HG03139 (cell line): ENCODE results near the gene EFCAB7.
A peak's percentile ranks its signal among the peaks of the same experiment; 100 is the strongest.
"Not testable (repeated sequence)": the region's sequence is repeated elsewhere in the genome, so short reads cannot be mapped to it uniquely, and the experiment has no call there.

Source experiments
- ATAC-seq: cut with Tn5 transposase; IDR thresholded peaks from one replicate; pipeline ENCODE4 v1.9.1; 2021; ENCODE audit not compliant: unreplicated experiment

Gene EFCAB7

DNA sequence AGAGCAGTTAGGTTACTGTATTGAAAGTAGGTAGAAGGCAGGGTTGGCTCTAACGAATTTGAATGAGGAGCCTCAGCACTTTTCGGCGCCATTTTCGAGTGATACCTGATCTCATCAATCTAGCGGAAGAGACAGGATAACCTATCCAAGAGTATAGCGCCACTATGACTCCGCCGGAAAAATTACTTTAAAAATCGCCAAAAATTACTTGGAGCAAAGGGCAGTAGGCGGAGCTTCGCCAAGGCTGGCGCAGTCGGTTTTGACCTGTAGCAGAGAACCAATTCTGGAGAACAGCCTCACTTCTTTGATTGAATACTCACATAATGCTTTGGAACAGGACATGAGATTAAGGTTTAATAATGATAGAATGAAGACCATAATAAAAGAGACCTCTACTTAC, 25.6 kb downstream of the EFCAB7 start:
- ATAC-seq: no peak

DNA sequence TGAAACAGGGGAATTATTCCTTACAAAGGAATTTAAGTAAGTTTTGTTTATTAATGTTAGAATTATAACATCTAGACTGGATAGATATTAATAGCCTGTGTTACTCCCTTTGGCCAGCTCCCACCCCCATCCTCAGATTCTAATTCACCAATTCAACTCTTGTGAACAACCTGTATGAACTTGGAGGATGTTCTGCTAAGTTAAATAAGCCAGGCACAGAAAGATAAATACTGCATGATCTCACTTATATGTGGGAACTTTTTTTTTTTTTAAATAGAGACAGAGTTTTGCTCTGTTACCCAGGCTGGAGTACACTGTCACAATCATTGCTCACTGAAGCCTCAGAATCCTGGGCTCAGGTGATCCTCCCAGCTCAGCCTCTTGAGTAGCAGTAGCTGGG, 32.2 kb downstream of the EFCAB7 start:
- ATAC-seq: no peak

DNA sequence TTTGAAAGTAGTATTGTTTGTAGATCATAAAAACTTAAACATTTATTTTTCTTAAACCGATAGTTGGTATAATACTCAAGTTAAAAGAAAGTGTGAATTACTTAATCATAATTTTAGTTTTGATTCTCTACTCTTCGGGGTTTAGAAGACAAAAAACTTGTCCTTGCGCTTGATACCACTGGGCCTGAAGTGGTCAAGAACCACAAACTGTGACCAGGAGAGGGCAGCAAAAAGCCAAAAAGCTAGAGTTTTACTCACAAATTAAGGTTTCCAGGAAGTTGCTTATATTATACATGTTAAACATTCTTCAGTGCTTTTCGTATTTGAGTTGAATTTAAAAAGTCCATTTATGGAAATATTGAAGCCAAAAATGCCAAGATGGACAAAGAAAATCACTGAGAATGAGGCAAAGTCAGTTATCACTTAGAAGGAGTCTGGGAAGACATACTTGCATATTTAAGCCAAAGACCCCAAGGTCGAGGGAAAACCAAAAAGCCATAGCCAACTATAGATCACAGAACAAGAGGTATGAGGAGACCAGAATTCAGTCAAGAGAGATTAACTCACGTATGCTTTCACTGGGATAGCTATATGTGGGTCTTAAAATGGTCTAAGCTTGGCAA, 34.2 kb downstream of the EFCAB7 start:
- no peak for ATAC-seq

DNA sequence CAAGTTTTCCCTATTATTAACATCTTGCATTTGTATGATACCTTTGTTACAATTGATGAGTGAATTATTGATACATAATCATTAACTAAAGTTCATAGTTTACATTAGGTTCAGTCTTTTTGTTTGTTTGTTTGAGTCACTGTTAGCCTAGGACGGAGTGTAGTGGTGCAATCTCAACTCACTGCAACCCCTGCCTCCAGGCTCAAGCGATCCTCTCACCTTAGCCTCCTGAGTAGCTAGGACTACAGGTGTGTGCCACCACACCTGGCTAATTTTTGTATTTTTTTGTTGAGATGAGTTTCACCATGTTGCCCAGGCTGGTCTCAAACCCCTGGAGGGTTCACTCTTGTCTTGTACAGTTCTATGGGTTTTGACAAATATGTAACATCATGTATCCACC, 36.0 kb downstream of the EFCAB7 start:
- no peak for ATAC-seq

DNA sequence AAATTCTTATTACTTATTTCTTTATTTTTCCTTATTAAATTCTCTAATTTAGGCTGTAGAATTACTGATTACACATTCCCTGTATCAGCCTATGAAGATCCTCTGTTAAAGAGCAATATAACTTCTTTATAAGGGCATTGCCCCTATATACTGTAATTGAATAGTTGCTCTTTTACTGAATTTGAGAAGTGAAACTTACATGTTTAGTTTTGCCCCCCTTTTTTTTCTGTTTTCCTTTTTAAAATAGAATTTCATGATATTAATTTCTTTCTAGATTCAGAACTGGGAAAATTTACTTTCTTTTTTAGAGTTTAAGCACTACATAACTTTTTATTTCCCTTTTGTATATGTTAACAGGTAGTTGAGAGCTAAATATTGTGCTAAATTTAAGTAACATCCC, 40.4 kb downstream of the EFCAB7 start:
- no peak for ATAC-seq

DNA sequence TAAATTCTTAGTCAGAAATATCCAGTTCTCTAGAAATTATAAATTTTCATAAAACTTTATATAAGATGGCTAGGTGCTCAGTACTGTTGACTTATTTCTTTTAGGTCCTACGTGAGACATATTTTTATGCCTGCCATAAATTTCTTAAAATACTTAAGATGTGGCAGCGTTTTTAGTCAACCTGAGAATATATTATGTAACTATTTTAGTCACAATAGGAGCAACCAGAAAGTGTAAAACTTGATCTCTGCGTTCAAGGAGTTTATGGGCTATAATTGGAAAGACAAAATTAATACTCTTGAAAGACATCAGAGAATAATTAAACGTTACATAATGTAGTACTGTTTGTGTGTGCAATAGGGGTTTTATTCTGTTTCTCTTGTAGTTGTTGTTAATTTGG, 45.7 kb downstream of the EFCAB7 start:
- ATAC-seq: no peak

DNA sequence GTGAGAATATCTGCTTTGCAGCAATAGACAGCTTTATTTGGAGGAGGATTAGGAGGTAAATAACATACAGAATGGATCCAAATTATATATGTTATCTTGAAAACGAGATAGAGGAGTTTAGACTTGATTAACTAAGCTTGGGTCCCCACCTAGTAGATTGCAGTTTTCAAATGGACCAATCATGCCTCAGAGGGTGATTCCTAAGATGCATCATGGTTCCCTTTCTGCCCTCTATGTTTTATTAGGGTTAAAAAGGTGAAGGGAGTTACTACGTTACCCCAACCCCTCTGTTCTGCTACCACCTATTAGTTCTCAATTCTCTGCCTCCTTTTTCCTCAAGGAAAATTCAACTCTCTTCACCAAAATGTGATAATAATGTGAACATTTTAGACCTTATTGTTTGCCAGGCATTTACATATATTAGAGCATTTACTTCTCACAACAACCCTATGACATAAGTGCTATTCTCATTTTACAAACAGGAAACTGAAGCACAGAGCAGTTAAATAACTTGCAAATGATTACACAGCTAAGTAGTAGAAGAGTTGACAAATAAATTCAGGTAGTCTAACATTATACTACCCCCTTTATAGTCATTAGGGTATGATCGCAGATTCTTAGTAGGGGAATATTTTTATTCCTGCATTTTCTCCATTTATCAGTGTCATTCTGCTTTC, 46.5 kb downstream of the EFCAB7 start:
- ATAC-seq: no peak

DNA sequence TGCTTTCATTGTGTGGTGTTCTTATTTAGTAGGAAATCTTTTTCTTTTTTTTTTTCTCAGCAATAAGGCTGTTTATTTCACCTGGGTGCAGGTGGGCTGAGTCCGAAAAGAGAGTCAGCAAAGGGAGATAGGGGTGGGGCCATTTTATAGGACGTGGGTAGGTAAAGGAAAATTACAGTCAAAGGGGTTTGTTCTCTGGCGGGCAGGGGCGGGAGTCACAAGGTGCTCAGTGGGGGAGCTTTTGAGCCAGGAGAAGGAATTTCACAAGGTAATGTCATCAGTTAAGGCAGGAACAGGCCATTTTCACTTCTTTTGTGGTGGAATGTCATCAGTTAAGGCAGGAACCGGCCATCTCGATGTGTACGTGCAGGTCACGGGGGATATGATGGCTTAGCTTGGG, 49.4 kb downstream of the EFCAB7 start:
- ATAC-seq: not testable (repeated sequence)

DNA sequence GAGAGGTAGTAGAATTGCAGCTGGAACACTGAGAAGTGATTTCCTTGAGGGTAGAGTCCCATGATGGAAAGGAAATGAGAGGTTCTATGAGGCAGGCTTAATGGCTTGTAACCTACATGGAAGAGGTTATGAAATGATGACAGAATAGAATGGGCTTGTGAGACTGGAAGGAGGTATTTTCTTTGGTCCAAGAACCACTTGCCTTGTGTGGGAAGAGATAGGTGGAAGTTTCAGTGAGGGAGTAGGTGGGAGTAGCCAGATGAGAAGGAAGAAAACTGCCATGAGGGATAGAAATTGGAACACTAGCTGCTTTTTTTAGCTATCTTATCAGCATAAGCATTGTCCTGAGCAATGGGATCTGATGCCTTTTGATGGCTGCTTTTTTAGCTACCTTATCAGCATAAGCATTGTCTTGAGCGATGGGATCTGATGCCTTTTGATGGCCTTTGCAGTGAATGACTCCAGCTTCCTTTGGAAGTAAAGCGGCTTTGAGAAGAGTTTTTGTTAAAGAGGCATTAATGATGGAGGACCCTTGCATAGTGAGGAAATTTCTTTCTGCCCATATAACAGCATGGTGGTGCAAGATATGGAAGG, 51.0 kb downstream of the EFCAB7 start:
- ATAC-seq: not testable (repeated sequence)

DNA sequence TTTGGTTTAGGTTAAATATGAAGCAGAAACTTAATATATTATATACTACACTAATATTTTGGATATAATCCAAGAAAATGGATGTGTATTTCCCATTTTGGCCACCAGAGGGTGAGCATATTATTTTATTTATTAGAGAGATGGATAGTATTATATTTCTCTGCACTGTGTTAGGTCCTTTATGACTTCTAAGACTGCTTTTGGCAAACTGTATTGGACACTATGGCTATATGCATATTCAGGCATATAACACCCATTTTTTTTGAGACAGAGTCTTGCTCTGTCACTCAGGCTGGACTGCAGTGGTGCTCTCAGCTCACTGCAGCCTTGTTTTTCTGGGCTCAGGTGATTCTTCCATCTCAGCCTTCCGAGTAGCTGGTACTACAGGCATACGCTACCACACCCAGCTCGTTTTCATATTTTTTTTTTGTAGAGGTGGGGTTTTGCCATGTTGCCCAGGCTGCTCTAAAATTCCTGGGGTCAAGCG, 52.1 kb downstream of the EFCAB7 start:
- no peak for ATAC-seq

DNA sequence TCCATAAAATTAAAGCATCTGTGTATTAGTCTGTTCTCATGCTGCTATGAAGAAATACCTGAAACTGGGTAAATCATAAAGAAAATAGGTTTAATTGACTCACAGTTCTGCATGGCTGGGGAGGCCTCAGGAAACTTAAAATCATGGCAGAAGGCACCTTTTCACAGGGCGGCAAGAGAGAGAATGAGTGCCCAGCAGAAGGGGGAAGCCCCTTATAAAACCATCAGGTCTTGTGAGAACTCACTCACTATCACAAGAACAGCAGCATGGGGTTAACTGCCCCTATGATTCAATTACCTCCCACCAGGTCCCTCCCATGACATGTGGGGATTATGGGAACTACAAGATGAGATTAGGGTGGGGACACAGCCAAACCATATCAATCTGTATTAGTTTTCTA, 63.0 kb downstream of the EFCAB7 start:
- not testable (repeated sequence) for ATAC-seq

DNA sequence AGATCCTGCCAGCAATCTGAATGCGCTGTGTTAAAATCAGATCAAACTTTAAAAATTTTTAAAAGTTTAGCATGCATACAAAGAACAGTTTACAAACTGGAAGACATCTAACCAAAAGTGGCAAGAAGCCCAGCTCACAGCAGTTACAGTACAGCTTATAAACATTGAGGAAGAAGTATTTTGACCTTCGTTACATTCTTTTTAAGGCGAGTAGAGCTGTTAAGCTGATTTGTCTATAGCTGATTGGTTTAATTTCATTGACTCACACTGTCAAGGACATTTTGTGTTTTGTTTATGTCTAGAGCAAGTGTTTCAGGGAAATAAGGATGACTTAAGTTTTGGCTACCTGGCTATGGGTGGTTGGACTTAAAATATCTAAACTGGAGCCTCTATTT, 66.8 kb downstream of the EFCAB7 start:
- no peak for ATAC-seq

DNA sequence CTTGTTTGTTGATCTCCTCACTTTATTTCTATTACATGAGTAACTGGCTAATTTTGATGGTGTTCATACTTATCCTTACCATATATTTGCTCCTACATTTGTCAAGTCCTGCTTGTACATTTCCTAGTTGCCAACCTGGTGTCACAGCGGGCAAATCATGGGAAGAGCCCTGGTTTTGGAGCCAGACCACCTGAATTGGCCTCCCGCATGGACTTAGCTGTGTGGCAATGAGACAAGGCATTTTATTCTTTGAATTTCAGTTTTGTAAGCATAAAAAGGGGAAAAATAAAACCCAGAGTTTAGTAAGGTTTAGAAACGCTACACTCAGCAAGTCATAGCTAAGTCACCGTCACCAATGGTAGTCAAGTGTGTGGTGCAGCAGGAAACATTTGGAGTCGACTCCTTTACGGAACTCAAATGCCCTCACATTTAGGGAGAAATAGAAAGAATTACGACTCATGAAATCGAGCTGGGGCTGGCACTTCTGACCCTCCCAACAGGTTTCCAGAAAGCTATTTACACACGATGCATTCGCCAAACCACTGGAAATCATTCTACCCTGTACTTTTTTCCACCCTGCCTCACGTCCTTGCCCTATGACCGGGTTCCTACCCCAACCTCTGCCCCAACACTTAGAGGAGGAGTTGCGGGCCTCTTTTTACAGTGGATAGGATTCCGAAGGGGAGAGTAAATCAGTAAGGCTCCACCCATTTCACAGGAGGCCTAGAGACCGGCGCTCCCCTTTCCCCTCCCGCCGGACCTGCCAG, 69.4 kb downstream of the EFCAB7 start:
- no peak for ATAC-seq

DNA sequence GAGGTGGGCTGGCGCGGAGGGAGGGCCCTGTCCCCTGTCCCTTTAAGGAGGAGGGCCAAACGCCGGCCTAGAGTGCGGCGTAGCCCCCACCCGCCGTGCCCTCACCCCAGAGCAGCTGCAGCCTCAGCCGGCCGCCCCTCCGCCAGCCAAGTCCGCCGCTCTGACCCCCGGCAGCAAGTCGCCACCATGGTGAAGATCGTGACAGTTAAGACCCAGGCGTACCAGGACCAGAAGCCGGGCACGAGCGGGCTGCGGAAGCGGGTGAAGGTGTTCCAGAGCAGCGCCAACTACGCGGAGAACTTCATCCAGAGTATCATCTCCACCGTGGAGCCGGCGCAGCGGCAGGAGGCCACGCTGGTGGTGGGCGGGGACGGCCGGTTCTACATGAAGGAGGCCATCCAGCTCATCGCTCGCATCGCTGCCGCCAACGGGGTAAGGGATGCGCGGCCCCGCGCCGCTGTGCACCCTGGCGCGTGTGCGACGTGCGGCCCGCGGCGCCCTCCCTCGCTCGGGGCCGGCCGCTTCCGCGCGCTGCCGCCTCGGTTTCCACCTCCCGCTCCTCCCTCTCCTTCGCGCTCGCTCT, 70.1 kb downstream of the EFCAB7 start, which contains the start of gene PGM1:
Gene PGM1, plus strand, starts transcription at position 109 of the 583 bp plus-strand sequence. Its CDS starts 78 bp downstream, at position 187.
- ATAC-seq: peak; percentile 71

DNA sequence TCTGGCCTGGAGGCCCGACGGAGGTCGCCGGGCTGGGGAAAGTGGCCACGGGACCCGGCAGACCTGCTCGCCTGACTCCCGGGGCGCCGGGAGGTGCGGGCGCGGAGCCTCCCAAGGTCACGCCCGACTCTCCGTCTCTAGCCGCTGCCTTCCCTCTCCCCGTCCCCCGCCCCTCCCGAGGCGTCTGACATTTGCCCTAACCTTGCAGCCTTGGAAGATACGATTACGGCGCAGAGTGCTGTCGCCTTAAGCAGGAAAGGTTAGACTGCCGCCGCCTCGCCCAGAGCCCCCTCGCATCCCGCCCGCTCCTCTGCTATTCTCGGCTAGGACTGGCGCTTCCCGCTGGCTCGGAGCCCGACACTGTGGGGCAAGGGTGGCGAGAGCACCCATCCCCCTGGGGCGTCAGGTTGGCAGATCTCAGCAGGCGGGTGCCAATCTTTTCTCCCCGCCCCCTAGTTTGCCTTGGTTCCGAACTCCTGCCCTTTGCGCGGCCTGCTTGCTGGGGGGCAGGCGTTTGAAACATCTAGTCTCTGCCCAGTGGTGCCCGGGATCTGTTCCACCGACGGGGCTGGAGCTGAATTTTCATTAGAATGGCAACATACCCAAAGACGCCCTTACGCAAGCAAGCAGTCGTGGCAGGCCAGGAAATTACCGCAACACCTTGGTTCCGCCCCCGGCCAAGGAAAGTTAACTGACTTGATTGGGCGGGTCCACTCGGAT, 70.7 kb downstream of the EFCAB7 start:
- ATAC-seq: peak; percentile 40

DNA sequence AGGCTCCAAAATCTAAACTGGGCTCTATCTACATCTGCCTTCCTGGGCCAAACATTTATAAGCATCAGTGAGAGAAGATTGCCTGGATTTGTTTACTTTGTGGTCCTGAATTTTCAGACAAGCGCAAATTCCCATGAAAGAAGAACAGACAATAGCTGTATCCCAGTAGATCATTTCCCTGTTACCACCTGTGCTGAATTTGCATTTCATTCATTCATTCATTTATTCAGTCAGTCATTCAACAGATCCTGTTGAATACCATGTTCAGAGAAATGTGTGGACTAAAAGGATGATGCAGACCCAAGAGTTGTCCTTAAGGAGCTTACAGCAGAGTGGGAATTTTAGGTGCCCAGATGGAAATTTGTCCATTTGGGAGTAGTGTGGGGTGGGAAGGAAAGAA, 72.1 kb downstream of the EFCAB7 start:
- no peak for ATAC-seq

DNA sequence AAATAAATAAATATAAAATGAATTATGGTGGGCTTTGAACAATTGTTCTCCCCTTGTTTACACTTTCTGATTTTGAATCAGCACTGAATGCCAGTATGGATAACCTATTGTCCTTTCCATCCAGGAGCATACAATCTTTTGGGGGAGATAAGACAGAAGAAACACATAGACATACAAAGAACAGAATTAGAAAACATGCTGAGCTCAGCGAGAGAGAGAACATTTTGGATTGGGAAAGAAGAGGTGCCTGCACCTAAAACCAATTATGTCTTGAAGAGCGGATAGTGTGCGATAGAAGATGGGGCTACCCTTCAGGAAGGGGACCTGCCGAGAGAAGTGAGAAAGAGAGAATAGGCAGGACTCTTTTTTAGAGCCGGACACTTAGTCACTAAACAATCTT, 76.5 kb downstream of the EFCAB7 start:
- ATAC-seq: no peak

DNA sequence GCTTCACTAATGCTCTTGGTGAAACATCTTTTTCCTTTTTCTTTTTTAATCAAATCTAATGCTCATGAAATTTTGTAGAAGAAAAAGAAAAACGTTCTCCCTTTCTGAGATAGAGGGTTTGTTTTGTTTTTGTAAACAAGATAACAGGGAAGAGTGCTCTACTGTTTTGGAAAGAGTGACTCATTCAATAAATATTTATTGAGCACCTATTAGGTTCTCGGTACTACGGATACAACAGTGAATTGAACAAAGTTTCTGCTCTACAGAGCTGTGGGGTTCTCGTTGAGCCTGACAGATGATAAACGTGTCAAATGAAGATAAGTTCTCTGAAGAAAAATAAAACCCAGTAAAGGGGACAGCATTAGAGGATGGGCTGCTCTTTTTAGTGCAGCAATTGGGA, 76.9 kb downstream of the EFCAB7 start:
- no peak for ATAC-seq

DNA sequence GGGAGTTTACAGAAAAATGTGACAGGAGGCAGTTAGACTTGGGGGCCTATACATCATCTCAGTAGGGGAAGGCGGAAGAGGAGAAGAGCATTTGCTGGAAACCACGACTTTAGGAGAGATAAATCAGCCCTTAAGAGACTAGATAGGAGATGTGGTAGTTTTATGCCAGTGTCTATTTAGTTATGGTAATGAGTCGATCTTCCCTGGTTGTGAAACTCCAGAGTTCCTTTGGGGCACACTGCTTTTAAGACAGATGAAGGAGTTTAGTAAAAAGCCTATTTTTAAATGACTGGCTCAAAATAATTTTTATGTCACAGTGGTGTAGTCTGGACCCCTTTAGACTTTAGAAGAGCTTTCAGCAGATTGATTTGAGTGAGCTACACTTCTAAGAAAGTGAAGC, 77.7 kb downstream of the EFCAB7 start:
- ATAC-seq: no peak

DNA sequence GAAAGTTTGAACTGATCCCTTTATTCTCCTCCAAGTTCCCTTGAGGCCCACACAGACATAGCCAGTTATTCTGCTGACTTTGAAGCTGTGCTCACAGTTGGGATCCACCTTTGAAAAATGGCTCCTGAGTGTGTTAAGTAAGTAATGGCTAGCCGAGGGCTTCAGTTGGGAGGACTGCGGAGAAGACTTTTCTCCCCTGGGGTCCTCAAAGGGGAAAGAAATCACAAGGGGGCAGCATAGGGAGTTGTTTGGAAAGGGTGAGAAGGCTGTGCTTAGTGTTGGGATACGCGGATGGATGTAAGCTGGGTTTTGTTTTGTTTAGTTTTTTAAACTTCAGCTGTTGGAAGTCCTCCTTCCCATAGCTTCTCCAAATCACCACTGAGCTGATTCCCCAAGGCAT, 78.1 kb downstream of the EFCAB7 start:
- no peak for ATAC-seq

DNA sequence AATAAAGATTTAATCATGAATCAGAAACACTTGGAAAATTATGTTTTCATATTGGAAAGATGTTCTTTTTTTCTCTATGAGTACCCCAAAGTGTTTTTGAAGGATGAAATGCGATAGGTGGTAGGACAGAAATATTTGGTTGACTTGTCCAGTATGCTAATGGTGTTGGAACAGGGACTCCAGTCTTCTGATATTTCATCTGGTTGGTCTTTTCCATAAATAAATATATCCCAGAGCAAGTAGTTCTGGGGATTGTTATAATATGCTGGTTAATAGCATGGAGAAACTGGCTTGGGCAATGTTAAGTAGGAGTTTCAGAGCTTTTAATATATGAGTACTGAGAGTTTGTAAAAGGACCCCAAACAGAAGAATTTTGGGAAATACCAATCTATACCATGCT, 78.6 kb downstream of the EFCAB7 start:
- no peak for ATAC-seq
